NT2/D1 (cell line): Measurements from ENCODE around the gene FEZ2.

ENCODE experiments used
- DNase-seq: peaks from one replicate; pipeline ENCODE4 v3.0.0-alpha.2; 2011; ENCODE audit warnings: low read depth, low spot score
- H3K27me3 ChIP-seq: 2 replicates; pipeline ENCODE4 v1.6.0; 2011; ENCODE audit warnings: mild to moderate bottlenecking; ENCODE audit not compliant: insufficient read length, insufficient read depth
- H3K36me3 ChIP-seq: 2 replicates; pipeline ENCODE4 v1.6.1; 2011; ENCODE audit warnings: mild to moderate bottlenecking, low read length, mixed read lengths; ENCODE audit not compliant: insufficient read depth, insufficient read length
- H3K4me1 ChIP-seq: 2 replicates; pipeline ENCODE4 v1.5.1; 2011; ENCODE audit not compliant: insufficient read depth, insufficient read length
- H3K4me3 ChIP-seq: 2 replicates; pipeline ENCODE4 v1.5.1; 2011; ENCODE audit warnings: low read depth; ENCODE audit not compliant: insufficient read length
- H3K9ac ChIP-seq: 2 replicates; pipeline ENCODE4 v1.6.0; 2011; ENCODE audit warnings: low read depth; ENCODE audit not compliant: insufficient read length
- H3K9me3 ChIP-seq: 2 replicates; pipeline ENCODE4 v1.5.1; 2011; ENCODE audit warnings: mild to moderate bottlenecking, low read length; ENCODE audit not compliant: insufficient read depth
- SUZ12 ChIP-seq: IDR thresholded peaks from 2 replicates; pipeline ENCODE4 v1.6.1; 2011; ENCODE audit not compliant: insufficient read length, insufficient read depth; ENCODE audit errors: extremely low read depth
- YY1 ChIP-seq: IDR thresholded peaks from 2 replicates; pipeline ENCODE4 v1.6.1; 2011; ENCODE audit not compliant: insufficient read length, insufficient read depth
- ZNF274 ChIP-seq: IDR thresholded peaks from 2 replicates; pipeline ENCODE4 v1.6.1; 2011; ENCODE audit warnings: mild to moderate bottlenecking, low read depth, low read length

The FEZ2 gene

DNA sequence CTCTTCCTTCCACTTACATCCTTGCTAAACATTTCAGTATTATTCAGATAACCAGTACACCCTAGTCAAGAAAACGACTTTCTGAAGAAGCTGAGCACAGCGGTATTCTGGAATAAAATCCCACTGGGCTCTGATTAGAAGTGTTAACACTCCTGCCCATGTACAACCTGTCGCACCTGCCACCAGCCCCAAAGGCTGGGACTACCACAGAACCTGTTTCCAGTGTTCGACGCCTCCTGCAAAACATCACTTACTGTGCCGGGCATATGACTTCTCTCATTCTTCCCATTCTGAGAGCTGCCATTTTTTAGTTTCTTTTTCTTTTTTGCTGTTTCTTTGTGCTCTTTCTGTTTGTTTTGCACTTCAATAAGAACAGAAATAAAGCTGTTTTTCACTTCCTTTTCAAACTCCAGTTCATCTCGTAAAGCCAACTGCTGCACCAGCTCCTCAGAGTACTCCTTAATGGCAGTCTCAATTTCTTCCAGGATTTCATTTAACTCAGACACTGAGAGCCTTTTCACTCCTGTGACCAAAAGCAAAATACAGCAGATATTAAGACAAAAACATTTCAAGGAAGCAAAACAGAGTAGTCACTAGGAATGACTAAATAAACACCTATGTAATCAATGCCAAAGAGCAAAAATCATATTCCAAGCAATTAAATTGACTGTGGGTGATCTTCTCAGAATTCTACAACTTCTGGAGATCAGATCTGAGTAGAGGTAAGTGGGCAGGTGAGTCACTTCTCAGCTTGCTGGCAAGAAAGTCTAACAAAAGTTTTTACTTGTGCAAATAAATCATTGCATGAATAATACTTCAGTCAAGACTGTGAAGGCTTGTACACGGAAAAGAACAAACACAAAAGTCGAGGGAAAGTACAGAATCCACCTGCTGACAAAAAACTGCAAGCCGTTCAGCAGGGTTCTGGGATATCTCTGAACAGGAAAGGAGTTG is 19.3 kb downstream of the FEZ2 start:
- no peak for DNase-seq
- H3K4me1 ChIP-seq, result no peaks in the 10 kb centered on the region
- no peaks in the 10 kb centered on the region for H3K27me3 ChIP-seq
- TF ChIP-seq ZNF274 (no peak), YY1 (no peak), SUZ12 (no peak)
- peaks cover 67% of the 10 kb centered on the region for H3K36me3 ChIP-seq
- no peak overlapping the region for H3K9ac ChIP-seq
- no peaks in the 10 kb centered on the region for H3K9me3 ChIP-seq
- H3K4me3 ChIP-seq, result no peak overlapping the region

DNA sequence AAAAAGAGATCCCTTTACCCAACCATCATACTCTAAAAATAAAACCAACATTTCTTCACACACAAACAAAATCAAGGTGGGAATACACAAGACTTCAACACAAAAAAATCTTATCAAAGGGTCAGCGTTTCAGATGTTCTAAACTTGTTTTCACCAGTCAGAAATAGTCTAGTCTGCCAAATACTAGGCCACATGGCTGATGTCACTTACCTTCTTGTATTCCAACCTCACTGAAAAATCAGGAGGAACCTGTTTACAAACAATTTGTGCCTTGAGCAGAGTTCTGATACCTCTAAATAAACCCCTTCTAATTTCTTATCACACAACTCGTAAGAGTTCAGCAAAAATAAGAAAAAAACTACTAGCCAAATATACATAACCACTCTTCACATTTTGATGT is 20.1 kb downstream of the FEZ2 start:
- no peaks in the 10 kb centered on the region for H3K27me3 ChIP-seq
- DNase-seq, result no peak
- peaks cover 63% of the 10 kb centered on the region for H3K36me3 ChIP-seq
- TF ChIP-seq YY1, result no peak
- no peak overlapping the region for H3K4me3 ChIP-seq
- no peaks in the 10 kb centered on the region for H3K9me3 ChIP-seq
- H3K9ac ChIP-seq, result no peak overlapping the region
- no peaks in the 10 kb centered on the region for H3K4me1 ChIP-seq

DNA sequence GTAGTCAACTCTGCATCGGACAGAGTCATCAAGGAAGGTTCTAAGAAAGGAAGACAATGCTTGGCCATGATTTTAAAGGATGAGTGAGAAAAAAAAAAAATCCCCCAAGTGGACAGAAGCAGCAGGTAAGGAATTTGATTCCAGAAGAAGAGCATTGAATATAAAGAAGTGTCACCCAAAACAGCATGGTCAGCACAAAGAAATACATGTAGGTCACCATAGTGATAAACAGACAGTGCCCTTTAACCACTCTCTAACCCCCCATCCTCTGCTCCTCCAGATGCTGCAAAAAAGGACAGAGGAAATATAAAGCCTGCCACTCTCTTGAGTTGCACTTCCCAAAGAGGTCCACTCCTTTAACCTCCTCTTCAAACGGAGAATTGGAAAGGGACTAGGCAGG is 23.4 kb downstream of the FEZ2 start:
- Histone ChIP-seq H3K27me3 (no peaks in the 10 kb centered on the region), H3K9me3 (no peaks in the 10 kb centered on the region), H3K36me3 (peaks cover 36% of the 10 kb centered on the region), H3K9ac (no peak overlapping the region), H3K4me1 (no peaks in the 10 kb centered on the region), H3K4me3 (no peak overlapping the region)
- TF ChIP-seq SUZ12, result no peak
- no peak for TF ChIP-seq YY1
- no peak for TF ChIP-seq ZNF274
- DNase-seq, result no peak

DNA sequence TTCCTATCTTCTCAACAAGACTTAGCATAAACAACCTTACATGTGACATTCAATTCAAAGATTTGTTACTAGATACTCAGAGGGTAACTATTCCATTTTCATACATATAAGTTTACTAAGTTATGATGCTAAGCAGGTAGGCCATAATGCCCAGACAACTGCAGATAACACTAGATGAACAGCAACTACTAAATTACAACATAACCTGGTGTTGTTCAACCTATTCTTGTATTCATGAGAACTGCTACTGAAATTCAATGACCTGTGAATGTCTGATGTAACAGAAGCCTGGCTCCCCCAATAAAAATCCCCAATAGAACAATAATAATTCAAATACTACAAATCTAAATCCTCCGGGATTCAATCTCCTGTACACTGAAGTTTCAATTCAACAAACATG is 24.8 kb downstream of the FEZ2 start:
- Histone ChIP-seq H3K36me3 (peaks cover 24% of the 10 kb centered on the region), H3K9me3 (no peaks in the 10 kb centered on the region), H3K4me1 (no peaks in the 10 kb centered on the region), H3K4me3 (no peak overlapping the region), H3K9ac (no peak overlapping the region), H3K27me3 (no peaks in the 10 kb centered on the region)
- DNase-seq, result no peak
- TF ChIP-seq YY1 (no peak), SUZ12 (no peak), ZNF274 (no peak)

DNA sequence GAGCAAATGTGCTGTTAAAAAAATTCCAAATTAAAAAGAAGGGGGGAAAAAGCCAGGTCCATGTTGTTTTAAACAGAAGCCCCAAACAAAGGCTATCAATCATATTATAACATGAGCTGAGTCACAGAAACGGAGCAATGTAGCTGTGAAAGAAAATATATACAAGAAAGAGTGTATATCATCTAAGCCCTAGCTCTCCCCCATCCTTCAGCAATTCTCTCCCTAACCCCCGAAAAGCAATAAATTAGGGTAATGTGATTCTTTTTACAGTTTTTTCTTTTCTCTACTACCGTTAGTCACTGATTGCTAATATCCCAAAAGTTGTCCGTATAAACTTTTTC is 25.3 kb downstream of the FEZ2 start:
- no peak overlapping the region for H3K9ac ChIP-seq
- no peak overlapping the region for H3K4me3 ChIP-seq
- peaks cover 19% of the 10 kb centered on the region for H3K36me3 ChIP-seq

DNA sequence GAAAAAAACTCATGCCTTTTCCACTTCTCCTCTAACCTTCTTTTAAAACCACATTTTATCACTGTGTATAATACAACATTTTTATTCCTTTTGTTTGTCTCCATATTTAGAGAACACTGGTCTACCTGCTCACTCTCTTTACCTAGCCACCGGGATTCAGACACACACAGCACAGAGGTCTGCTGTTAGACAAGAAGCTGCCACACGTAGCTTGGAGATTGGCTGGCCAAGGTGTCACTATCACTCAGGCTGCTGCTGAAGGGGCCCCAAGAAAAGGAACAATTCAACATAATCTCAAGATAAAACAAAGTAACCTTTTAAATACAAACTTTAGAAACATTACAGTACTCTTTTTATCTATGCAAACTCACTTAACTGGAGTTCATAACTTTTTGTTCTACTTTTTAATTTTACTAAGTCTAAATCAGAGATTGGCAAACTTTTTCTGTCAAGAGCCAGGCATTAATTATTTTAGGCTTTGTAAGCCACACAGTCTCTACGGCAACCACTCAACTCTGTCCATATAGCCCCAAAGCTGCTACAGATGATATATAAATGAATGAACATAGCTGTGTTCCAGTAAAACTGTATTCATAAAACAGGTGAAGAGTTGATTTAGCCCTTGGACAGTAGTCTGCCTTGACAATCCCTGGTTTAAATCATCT is 25.8 kb downstream of the FEZ2 start:
- Histone ChIP-seq H3K4me3 (no peak overlapping the region), H3K9ac (no peak overlapping the region), H3K4me1 (no peaks in the 10 kb centered on the region), H3K27me3 (no peaks in the 10 kb centered on the region), H3K9me3 (no peaks in the 10 kb centered on the region), H3K36me3 (peaks cover 19% of the 10 kb centered on the region)
- TF ChIP-seq YY1, result no peak
- no peak for TF ChIP-seq ZNF274
- TF ChIP-seq SUZ12, result no peak
- no peak for DNase-seq

More for the DNA sequence above, 25.3 kb downstream of the FEZ2 start:
- Histone ChIP-seq H3K4me1 (no peaks in the 10 kb centered on the region), H3K9me3 (no peaks in the 10 kb centered on the region), H3K27me3 (no peaks in the 10 kb centered on the region)
- TF ChIP-seq SUZ12, result no peak
- no peak for TF ChIP-seq YY1
- TF ChIP-seq ZNF274, result no peak
- DNase-seq, result no peak

DNA sequence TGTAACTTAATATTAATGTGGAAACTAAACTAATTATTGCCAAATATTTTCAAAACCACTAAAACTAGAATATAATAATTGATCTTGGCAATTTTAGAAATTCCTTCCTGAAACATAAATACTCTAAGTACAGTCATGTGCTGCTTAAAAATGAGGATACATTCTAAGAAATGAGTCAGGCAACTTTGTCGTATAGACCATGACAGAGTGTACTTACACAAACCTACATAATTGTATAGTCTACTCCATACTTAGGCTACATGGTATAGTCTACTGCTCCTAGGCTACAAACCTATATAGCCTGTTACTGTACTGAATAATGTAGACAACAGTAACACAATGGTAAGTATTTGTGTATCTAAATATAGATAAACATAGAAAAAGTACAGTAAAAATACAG is 27.6 kb downstream of the FEZ2 start:
- Histone ChIP-seq H3K4me3 (no peak overlapping the region), H3K36me3 (peaks cover 18% of the 10 kb centered on the region), H3K9ac (no peak overlapping the region), H3K27me3 (no peaks in the 10 kb centered on the region), H3K4me1 (no peaks in the 10 kb centered on the region), H3K9me3 (no peaks in the 10 kb centered on the region)
- no peak for TF ChIP-seq SUZ12
- TF ChIP-seq YY1, result no peak
- no peak for TF ChIP-seq ZNF274
- DNase-seq, result no peak
